GM23338 (cell line): Measurements from ENCODE around the gene INHBB. TPM values are rescaled to one million over a fixed set of nuclear protein-coding genes. Genes with fewer than 3 reads are reported as not detected.

Experiments
- ATAC-seq: fragments of 200-7000 bp; cut with Tn5 transposase; 3 replicates; pipeline ENCODE4 v1.9.1; 2020
- DNase-seq: peaks from one replicate; pipeline ENCODE4 v3.0.0-alpha.2; 2015; ENCODE audit warnings: low spot score
- H2AFZ ChIP-seq: fragments of 200-600 bp; sonication (generic); 2 replicates; pipeline ENCODE4 v1.8.0; 2016; ENCODE audit warnings: antibody characterized with exemption, mild to moderate bottlenecking, moderate library complexity
- H3F3A ChIP-seq: fragments of 200-600 bp; sonication (generic); replicated peaks from 2 replicates; pipeline ENCODE4 v1.8.0; 2017; ENCODE audit warnings: antibody characterized with exemption, mixed run types, low read depth
- H3K27ac ChIP-seq: fragments of 200-600 bp; sonication (generic); 2 replicates; pipeline ENCODE4 v1.6.1; 2016; ENCODE audit warnings: low read depth
- H3K27me3 ChIP-seq: fragments of 200-600 bp; sonication (generic); 2 replicates; pipeline ENCODE4 v1.8.0; 2016; ENCODE audit warnings: mild to moderate bottlenecking, mixed run types, moderate library complexity; ENCODE audit not compliant: insufficient read depth
- H3K36me3 ChIP-seq: fragments of 200-600 bp; sonication (generic); 2 replicates; pipeline ENCODE4 v1.8.0; 2016; ENCODE audit warnings: mild to moderate bottlenecking; ENCODE audit not compliant: insufficient read depth
- H3K4me1 ChIP-seq: fragments of 200-600 bp; sonication (generic); 2 replicates; pipeline ENCODE4 v1.8.0; 2016; ENCODE audit warnings: mild to moderate bottlenecking, moderate library complexity; ENCODE audit not compliant: insufficient read depth
- H3K4me2 ChIP-seq: fragments of 200-600 bp; sonication (generic); 2 replicates; pipeline ENCODE4 v1.7.1; 2017; ENCODE audit warnings: mixed run types
- H3K4me3 ChIP-seq: fragments of 200-600 bp; sonication (generic); 2 replicates; pipeline ENCODE4 v1.6.1; 2016; ENCODE audit warnings: mixed run types
- H3K79me2 ChIP-seq: fragments of 200-600 bp; sonication (generic); replicated peaks from 2 replicates; pipeline ENCODE4 v1.8.0; 2017; ENCODE audit warnings: mild to moderate bottlenecking; ENCODE audit not compliant: insufficient read depth
- H3K9me2 ChIP-seq: fragments of 200-600 bp; sonication (generic); 2 replicates; pipeline ENCODE4 v1.8.0; 2017; ENCODE audit not compliant: insufficient read depth
- H4K20me1 ChIP-seq: fragments of 200-600 bp; sonication (generic); replicated peaks from 2 replicates; pipeline ENCODE4 v1.8.0; 2017; ENCODE audit warnings: mild to moderate bottlenecking; ENCODE audit not compliant: insufficient read depth
- H3K27ac Mint-ChIP-seq: 2 replicates; pipeline ENCODE4 v1.8.0; 2020; ENCODE audit warnings: inconsistent platforms, mild to moderate bottlenecking, moderate library complexity, mixed read lengths
- H3K27me3 Mint-ChIP-seq: 3 replicates; pipeline ENCODE4 v1.8.0; 2022; ENCODE audit warnings: low read depth, mild to moderate bottlenecking, moderate library complexity, mixed read lengths, inconsistent platforms; ENCODE audit not compliant: insufficient read depth, poor library complexity
- H3K36me3 Mint-ChIP-seq: 3 replicates; pipeline ENCODE4 v1.8.0; 2021; ENCODE audit warnings: low read depth, mild to moderate bottlenecking, inconsistent platforms, moderate library complexity, mixed read lengths
- H3K4me1 Mint-ChIP-seq: 3 replicates; pipeline ENCODE4 v1.8.0; 2020; ENCODE audit warnings: mild to moderate bottlenecking, inconsistent platforms, mixed read lengths
- H3K4me3 Mint-ChIP-seq: 3 replicates; pipeline ENCODE4 v1.8.0; 2021; ENCODE audit warnings: moderate library complexity, mild to moderate bottlenecking, inconsistent platforms, mixed read lengths
- H3K9me3 Mint-ChIP-seq: 3 replicates; pipeline ENCODE4 v1.8.0; 2020; ENCODE audit warnings: moderate library complexity, mild to moderate bottlenecking, inconsistent platforms, mixed read lengths
- CREB1 ChIP-seq: fragments of 250-450 bp; sonication (Bioruptor Pico); IDR thresholded peaks from 2 replicates; pipeline ENCODE4 v1.5.0; 2020; ENCODE audit warnings: low read depth, mild to moderate bottlenecking, moderate library complexity
- CTCF ChIP-seq, 2 experiments: fragments of 200-600 bp in 1 of 2; sonication (generic) in 1 of 2; conservative IDR thresholded peaks; 2 replicates each; pipeline versions ENCODE4 v1.5.1 to v1.6.1; 2016 to 2017; ENCODE audit warnings: antibody characterized with exemption in 2 of 2, low read depth in 2 of 2, mild to moderate bottlenecking in 2 of 2, moderate library complexity in 1 of 2
- ETS1 ChIP-seq: IDR thresholded peaks from 2 replicates; pipeline ENCODE4 v1.6.1; 2016; ENCODE audit warnings: antibody characterized with exemption
- EZH2 ChIP-seq: fragments of 200-600 bp; sonication (generic); IDR thresholded peaks from one replicate; pipeline ENCODE4 v1.8.0; 2017; ENCODE audit warnings: antibody characterized with exemption, mild to moderate bottlenecking, low read depth; ENCODE audit not compliant: unreplicated experiment
- EZH2phosphoT487 ChIP-seq: fragments of 200-600 bp; sonication (generic); IDR thresholded peaks from one replicate; pipeline ENCODE4 v1.8.1; 2018; ENCODE audit warnings: antibody characterized with exemption; ENCODE audit not compliant: unreplicated experiment
- JUNB ChIP-seq: IDR thresholded peaks from one replicate; pipeline ENCODE4 v1.6.1; 2016; ENCODE audit warnings: antibody characterized with exemption; ENCODE audit not compliant: unreplicated experiment
- NANOG ChIP-seq: IDR thresholded peaks from 2 replicates; pipeline ENCODE4 v1.6.1; 2016; ENCODE audit warnings: antibody characterized with exemption, borderline replicate concordance
- POLR2AphosphoS5 ChIP-seq: IDR thresholded peaks from 2 replicates; pipeline ENCODE4 v1.6.1; 2016; ENCODE audit warnings: antibody characterized with exemption, low read depth
- REST ChIP-seq: IDR thresholded peaks from one replicate; pipeline ENCODE4 v1.6.1; 2018; ENCODE audit warnings: antibody characterized with exemption; ENCODE audit not compliant: unreplicated experiment
- STAT1 ChIP-seq: IDR thresholded peaks from one replicate; pipeline ENCODE4 v1.6.1; 2016; ENCODE audit warnings: antibody characterized with exemption; ENCODE audit not compliant: unreplicated experiment
- ZNF114 ChIP-seq: fragments of 250-450 bp; sonication (Bioruptor Pico); IDR thresholded peaks from 2 replicates; pipeline ENCODE4 v1.5.0; 2020; ENCODE audit warnings: mild to moderate bottlenecking, moderate library complexity
- ZNF331 ChIP-seq: fragments of 250-450 bp; sonication (Bioruptor Pico); IDR thresholded peaks from 2 replicates; pipeline ENCODE4 v1.5.0; 2020; ENCODE audit warnings: low read depth, mild to moderate bottlenecking, moderate library complexity
- ZNF462 ChIP-seq: fragments of 250-450 bp; sonication (Bioruptor Pico); IDR thresholded peaks from 2 replicates; pipeline ENCODE4 v1.5.0; 2020; ENCODE audit warnings: mild to moderate bottlenecking, moderate library complexity
- polyA plus RNA-seq: library from polyadenylated mRNA; unstranded; fragments of >200 nt; fragmentation: Nextera tagmentation; extraction: Ambion mirVana; gene quantifications from 2 replicates; pipeline ENCODE4 v1.2.1, GENCODE V29; 2016
- total RNA-seq: library from RNA; depleted of rRNA; stranded (reverse); fragments of >200 nt; shearing (Covaris generic); gene quantifications from 2 replicates; pipeline ENCODE4 v1.2.3, GENCODE V29; 2014

INHBB gene
- total and polyA plus RNA-seq, 2 experiments from 2014 or later: 0.21 TPM; not detected in 1

- TF ChIP-seq EZH2phosphoT487: no peak
- TF ChIP-seq ZNF114 (CRISPR knock-in tag): no peak
These were observed 22.7 kb upstream of the INHBB start (continued) for GRCh38 chr2:120323214-120323613.

GRCh38 chr2:120323807-120324399 is 22.0 kb upstream of the INHBB start:
- Histone ChIP-seq H3K4me3 (no peak overlapping the region), H3K36me3 (no peaks in the 10 kb centered on the region), H3K4me2 (no peak overlapping the region), H3K27ac (no peak overlapping the region), H3K79me2 (no peaks in the 10 kb centered on the region), H3K9me2 (no peaks in the 10 kb centered on the region), H4K20me1 (no peaks in the 10 kb centered on the region), H3F3A (no peaks in the 10 kb centered on the region), H3K4me1 (no peaks in the 10 kb centered on the region), H3K27me3 (no peaks in the 10 kb centered on the region), H2AFZ (no peak overlapping the region)
- H3K4me1 Mint-ChIP-seq: no peaks in the 10 kb centered on the region
- TF ChIP-seq POLR2AphosphoS5: no peak
- no peak for TF ChIP-seq EZH2
- TF ChIP-seq CREB1 (CRISPR knock-in tag): no peak
- no peak for TF ChIP-seq STAT1
- no peak for TF ChIP-seq EZH2phosphoT487
- no peak for TF ChIP-seq NANOG
- no peak for TF ChIP-seq ZNF331 (CRISPR knock-in tag)
- no peak for TF ChIP-seq CTCF (conservative IDR thresholded peaks at IDR 0.05; ENCODE audit: low read depth in 2 of 2)
- no peak for TF ChIP-seq ETS1
- TF ChIP-seq ZNF462 (CRISPR knock-in tag): no peak
- no peak for TF ChIP-seq JUNB
- no peak for TF ChIP-seq REST
- TF ChIP-seq ZNF114 (CRISPR knock-in tag): no peak
- H3K4me3 Mint-ChIP-seq: no peak overlapping the region
- no peaks in the 10 kb centered on the region for H3K9me3 Mint-ChIP-seq
- peaks cover 17% of the 10 kb centered on the region for H3K27me3 Mint-ChIP-seq
- DNase-seq (no peak), ATAC-seq (no peak)
- H3K27ac Mint-ChIP-seq: no peak overlapping the region
- H3K36me3 Mint-ChIP-seq: no peaks in the 10 kb centered on the region; the same call in 2 of the 3 replicates
